ENCODE results near the gene CLDN6. TPM values are rescaled to one million over a fixed set of nuclear protein-coding genes. Genes with fewer than 3 reads are reported as not detected.

Gene CLDN6
- total and polyA plus RNA-seq, 2 of the 13 experiments (the other 11 are each of a cell fraction or from before 2014, with no cell fraction given) = 5.9 to 7.6 TPM

DNA sequence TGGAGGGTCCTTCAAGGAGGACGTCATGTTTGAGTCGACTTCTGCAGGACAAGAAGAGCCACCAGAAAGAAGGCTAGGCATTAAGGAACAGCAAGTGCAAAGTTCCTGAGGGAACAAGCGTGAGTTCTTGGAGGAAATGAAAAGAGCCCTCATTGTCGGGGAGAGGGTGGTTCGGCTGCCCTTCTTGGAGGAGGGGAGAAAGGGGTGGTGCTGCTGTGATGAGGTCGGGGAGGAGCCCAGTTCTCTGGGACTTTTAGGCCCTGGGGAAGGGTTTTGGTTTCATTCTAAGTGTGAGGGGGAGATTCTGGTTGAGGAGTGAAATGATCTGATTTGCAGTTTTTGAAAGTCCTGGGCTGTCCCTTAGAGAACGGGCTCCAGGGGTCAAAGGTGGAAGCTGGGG is 14.6 kb upstream of the CLDN6 start (continued):
- TF ChIP-seq, protein P1, sequence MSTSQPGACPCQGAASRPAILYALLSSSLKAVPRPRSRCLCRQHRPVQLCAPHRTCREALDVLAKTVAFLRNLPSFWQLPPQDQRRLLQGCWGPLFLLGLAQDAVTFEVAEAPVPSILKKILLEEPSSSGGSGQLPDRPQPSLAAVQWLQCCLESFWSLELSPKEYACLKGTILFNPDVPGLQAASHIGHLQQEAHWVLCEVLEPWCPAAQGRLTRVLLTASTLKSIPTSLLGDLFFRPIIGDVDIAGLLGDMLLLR (CRISPR knock-in tag; IDR thresholded peaks at IDR 0.05) = no peak
- TF ChIP-seq ZNF589 (CRISPR knock-in tag; conservative IDR thresholded peaks at IDR 0.05) = no peak
- no peak for TF ChIP-seq ARID2 (CRISPR knock-in tag; IDR thresholded peaks at IDR 0.05; ENCODE audit: borderline replicate concordance)
- no peak for TF ChIP-seq ZSCAN30 (CRISPR knock-in tag; IDR thresholded peaks at IDR 0.05)
- TF ChIP-seq, protein P2, sequence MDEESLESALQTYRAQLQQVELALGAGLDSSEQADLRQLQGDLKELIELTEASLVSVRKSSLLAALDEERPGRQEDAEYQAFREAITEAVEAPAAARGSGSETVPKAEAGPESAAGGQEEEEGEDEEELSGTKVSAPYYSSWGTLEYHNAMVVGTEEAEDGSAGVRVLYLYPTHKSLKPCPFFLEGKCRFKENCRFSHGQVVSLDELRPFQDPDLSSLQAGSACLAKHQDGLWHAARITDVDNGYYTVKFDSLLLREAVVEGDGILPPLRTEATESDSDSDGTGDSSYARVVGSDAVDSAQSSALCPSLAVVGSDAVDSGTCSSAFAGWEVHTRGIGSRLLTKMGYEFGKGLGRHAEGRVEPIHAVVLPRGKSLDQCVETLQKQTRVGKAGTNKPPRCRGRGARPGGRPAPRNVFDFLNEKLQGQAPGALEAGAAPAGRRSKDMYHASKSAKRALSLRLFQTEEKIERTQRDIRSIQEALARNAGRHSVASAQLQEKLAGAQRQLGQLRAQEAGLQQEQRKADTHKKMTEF (CRISPR knock-in tag; IDR thresholded peaks at IDR 0.05) = no peak
- no peak for TF ChIP-seq ZFP41 (CRISPR knock-in tag; IDR thresholded peaks at IDR 0.05; ENCODE audit: borderline replicate concordance)

DNA sequence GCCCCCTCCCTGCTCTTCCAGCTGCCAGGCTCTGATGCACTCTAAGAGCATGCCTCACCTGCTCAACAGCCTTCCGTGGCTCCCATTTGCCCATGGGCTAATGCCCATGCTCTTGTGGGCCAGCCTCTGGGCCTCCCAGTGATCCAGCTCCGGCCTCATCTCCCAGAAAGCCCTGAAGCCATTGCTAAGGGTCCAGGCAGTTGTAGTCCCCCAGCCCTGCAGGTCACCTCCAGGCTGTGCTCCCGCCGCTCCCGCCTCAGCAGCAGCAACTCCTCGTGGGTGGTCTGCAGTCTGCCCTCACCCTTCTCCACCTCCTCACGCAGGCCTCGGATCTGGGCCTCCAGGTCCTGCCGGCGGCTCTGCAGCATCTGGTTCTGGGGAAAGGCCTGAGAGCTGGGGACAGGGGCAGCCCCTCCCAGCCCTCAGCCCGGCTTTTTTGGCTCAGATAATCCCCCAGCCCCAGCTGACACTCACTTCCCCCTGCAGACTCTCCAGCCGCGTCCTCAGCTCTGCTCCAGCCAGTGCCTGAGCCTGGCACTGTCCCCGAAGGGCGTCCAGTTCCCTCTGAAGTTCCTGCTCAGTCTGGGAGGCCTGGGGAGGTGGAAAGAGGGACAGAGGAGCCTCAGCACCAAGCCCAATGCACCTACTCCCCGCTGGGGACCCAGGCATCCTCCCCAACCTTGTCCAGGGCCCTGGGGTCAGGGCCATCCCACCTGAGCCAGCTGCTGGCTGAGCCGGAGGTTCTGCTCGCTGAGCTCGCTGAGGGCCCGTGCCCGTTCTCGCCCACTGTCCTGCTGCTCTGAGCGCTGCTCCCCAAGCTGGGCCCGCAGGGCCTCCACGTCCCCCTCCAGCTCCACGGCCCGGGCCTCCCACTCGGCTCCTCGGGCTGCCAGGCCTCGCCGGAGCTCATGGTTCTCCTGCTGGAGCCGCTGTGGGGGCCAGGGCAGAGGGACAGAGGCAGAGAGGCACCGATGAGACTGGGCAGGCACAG is 12.5 kb upstream of the CLDN6 start:
- no TSS peak for BruUV-seq (replicated peaks)
- peaks cover 12 to 64% of the 10 kb centered on the region in 2 experiments for H3K27me3 ChIP-seq (ENCODE audit: control insufficient read depth in 1 of 2, insufficient read depth in 2 of 2, low read length in 2 of 2)
- H3K4me3 ChIP-seq (replicated peaks in 1 of 3; ENCODE audit: insufficient read depth in 1 of 3, low read depth in 2 of 3, low read length in 3 of 3) = no peak overlapping the region; a peak in 1 of 6 replicates
- in situ Hi-C loops (cut with HindIII; ENCODE audit: extremely low pct_ligation_motif_present, low pct_unique_long_range_greater_than_20kb) = no loop called here
- ATAC-seq = peak; percentile 6
- intact Hi-C loops (cut with micrococcal nuclease; ENCODE audit: unreplicated experiment) = no loop called here
- TF ChIP-seq NR2F6 (IDR thresholded peaks at IDR 0.05) (no peak), NR2F6 (CRISPR knock-in tag; IDR thresholded peaks at IDR 0.05) (no peak)
- TF ChIP-seq, protein P3, sequence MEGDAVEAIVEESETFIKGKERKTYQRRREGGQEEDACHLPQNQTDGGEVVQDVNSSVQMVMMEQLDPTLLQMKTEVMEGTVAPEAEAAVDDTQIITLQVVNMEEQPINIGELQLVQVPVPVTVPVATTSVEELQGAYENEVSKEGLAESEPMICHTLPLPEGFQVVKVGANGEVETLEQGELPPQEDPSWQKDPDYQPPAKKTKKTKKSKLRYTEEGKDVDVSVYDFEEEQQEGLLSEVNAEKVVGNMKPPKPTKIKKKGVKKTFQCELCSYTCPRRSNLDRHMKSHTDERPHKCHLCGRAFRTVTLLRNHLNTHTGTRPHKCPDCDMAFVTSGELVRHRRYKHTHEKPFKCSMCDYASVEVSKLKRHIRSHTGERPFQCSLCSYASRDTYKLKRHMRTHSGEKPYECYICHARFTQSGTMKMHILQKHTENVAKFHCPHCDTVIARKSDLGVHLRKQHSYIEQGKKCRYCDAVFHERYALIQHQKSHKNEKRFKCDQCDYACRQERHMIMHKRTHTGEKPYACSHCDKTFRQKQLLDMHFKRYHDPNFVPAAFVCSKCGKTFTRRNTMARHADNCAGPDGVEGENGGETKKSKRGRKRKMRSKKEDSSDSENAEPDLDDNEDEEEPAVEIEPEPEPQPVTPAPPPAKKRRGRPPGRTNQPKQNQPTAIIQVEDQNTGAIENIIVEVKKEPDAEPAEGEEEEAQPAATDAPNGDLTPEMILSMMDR (CRISPR knock-in tag; IDR thresholded peaks at IDR 0.05) = 0 out of 2 replicates have a peak, but pooled peaks have one; percentile 1
- ChIA-PET CTCF (ENCODE audit: low intra/inter-chr PET ratio, low total read pairs) (interaction anchor here (1.4 kb wide), 1 partner anchor 29 kb away, joined by 5 read pairs; no protein-coding TSS in a partner anchor), POLR2A (interaction anchor here (0.9 to 18.8 kb wide), 4 partner anchors 9 to 57 kb away, joined by 3 to 750 read pairs (median 21); partner anchors contain the start of genes CLDN9, HCFC1R1, THOC6 and TNFRSF12A)
- no peak for DNase-seq (ENCODE audit: low spot score)
- H2AFZ ChIP-seq (ENCODE audit: low read length) = no peak overlapping the region
- no peak for FAIRE-seq
- peaks cover 2% of the 10 kb centered on the region; the same call in 1 of the 2 replicates for H4K20me1 ChIP-seq (ENCODE audit: insufficient read depth, low read length)
- H3K79me2 ChIP-seq (ENCODE audit: insufficient read depth, low read length) = no peaks in the 10 kb centered on the region
- peaks cover 14% of the 10 kb centered on the region in 2 experiments; a peak in 4 of 5 replicates for H3K36me3 ChIP-seq (replicated peaks in 1 of 2; ENCODE audit: control insufficient read depth in 1 of 2, insufficient read depth in 2 of 2, low read length in 2 of 2)
- H3K9me3 ChIP-seq (ENCODE audit: low read length) = no peaks in the 10 kb centered on the region
- peaks cover 25% of the 10 kb centered on the region for H3K4me1 ChIP-seq (ENCODE audit: insufficient read depth, low read length)
- H3K4me2 ChIP-seq (ENCODE audit: low read depth, low read length) = no peak overlapping the region
- H3K27ac ChIP-seq (ENCODE audit: extremely low read length, insufficient read depth, low read length) = no peak overlapping the region
- WGBS (ENCODE audit: low lambda C conversion rate) = 33% methylated on average over 18 of the region's 33 CpGs
- H3K9ac ChIP-seq (ENCODE audit: insufficient read depth, low read depth, low read length) = no peak overlapping the region
